Measurements from ENCODE around the gene CASP10.

CASP10 gene

DNA sequence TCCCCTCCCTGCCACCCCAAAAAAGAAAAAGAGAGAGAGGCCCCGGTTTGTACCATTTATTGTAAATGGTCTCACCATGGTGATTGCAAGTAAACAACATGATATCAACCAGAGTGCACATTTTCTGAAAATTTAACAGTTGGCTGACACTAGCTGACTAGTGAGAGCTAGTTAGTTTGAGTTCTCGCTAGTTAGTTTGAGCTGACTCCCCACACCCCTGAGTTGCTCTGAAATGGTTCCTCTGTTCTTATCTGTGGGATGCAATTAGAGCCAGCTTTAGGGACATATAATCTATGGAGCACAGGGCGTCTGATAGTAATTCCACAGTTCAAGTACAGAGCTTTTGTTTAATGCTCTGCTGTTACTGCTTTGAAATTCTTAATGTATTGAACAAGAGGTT lies 13.1 kb downstream of the CASP10 start:
- Mint-ChIP-seq H3K4me3 (no peak overlapping the region), H3K27me3 (ENCODE audit: low read depth) (no peaks in the 10 kb centered on the region), H3K27ac (peak overlapping the region in 2 of 3 experiments; percentile 23 to 25), H3K9me3 (no peaks in the 10 kb centered on the region), H3K36me3 (ENCODE audit: low read depth) (no peaks in the 10 kb centered on the region), H3K4me1 (no peaks in the 10 kb centered on the region)
- TF ChIP-seq CTCF (IDR thresholded peaks at IDR 0.05; ENCODE audit: unreplicated experiment in 3 of 3): no peak

GRCh38 chr2:201196803-201197202 lies 13.9 kb downstream of the CASP10 start:
- no peaks in the 10 kb centered on the region for H3K27me3 Mint-ChIP-seq (ENCODE audit: low read depth)
- no peak overlapping the region for H3K4me3 Mint-ChIP-seq
- no peak for TF ChIP-seq CTCF (IDR thresholded peaks at IDR 0.05; ENCODE audit: unreplicated experiment in 3 of 3)
- no peaks in the 10 kb centered on the region for H3K36me3 Mint-ChIP-seq (ENCODE audit: low read depth)
- H3K27ac Mint-ChIP-seq: no peak overlapping the region
- H3K4me1 Mint-ChIP-seq: no peaks in the 10 kb centered on the region
- H3K9me3 Mint-ChIP-seq: no peaks in the 10 kb centered on the region

- Mint-ChIP-seq H3K27me3 (ENCODE audit: low read depth) (no peaks in the 10 kb centered on the region), H3K4me3 (no peak overlapping the region), H3K36me3 (ENCODE audit: low read depth) (no peaks in the 10 kb centered on the region), H3K9me3 (no peaks in the 10 kb centered on the region), H3K4me1 (no peaks in the 10 kb centered on the region), H3K27ac (no peak overlapping the region)
- no peak for TF ChIP-seq CTCF (IDR thresholded peaks at IDR 0.05; ENCODE audit: unreplicated experiment in 3 of 3)
Observed at GRCh38 chr2:201197781-201198180, 14.8 kb downstream of the CASP10 start.

DNA sequence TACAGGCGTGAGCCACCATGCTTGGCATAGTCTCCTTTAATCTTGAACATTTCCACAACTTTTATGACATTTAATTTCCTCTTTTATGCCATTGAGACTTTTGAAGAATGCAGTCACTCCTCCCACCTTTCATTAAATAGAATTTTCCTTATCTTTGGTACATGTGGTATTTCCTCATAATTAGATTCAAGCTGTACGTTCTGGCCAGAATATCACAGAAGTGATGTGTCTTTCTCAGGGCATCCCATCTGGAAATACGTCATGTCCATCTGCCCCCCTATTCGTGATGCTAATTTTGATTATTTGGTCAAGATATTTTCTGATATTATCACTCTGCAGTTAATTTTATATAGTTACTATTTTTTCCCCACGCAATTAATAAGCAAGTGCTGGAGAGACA lies 16.9 kb downstream of the CASP10 start:
- Mint-ChIP-seq H3K27me3 (ENCODE audit: low read depth) (no peaks in the 10 kb centered on the region), H3K36me3 (ENCODE audit: low read depth) (no peaks in the 10 kb centered on the region), H3K4me3 (no peak overlapping the region), H3K9me3 (no peaks in the 10 kb centered on the region), H3K4me1 (peaks cover 8% of the 10 kb centered on the region), H3K27ac (peak overlapping the region in 2 of 3 experiments; percentile 9 to 71)
- TF ChIP-seq CTCF (IDR thresholded peaks at IDR 0.05; ENCODE audit: unreplicated experiment in 3 of 3): no peak

DNA sequence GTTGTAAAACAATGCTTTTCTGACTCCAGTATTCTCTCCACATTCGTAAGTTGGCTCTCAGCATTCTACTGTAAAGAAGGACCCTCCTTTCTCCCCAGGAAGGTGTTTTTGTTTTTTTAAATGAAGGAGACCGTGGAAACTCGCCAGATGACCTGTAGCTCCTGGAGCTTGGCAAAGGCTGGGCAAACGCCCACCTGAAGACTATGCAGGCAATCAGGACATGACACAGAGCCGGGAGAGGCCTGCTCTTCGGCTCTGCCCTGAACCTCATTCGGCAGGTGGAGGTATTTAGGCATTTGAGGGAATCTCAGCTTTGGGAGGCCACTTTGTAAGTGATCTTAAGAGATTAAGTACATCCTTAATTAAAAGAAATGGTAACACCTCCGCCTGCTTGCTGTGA lies 17.4 kb downstream of the CASP10 start:
- Mint-ChIP-seq H3K27ac (peak overlapping the region in 2 of 3 experiments; percentile 9 to 71), H3K4me3 (no peak overlapping the region), H3K27me3 (ENCODE audit: low read depth) (no peaks in the 10 kb centered on the region), H3K4me1 (peaks cover 8% of the 10 kb centered on the region), H3K36me3 (ENCODE audit: low read depth) (no peaks in the 10 kb centered on the region), H3K9me3 (no peaks in the 10 kb centered on the region)
- no peak for TF ChIP-seq CTCF (IDR thresholded peaks at IDR 0.05; ENCODE audit: unreplicated experiment in 3 of 3)

DNA sequence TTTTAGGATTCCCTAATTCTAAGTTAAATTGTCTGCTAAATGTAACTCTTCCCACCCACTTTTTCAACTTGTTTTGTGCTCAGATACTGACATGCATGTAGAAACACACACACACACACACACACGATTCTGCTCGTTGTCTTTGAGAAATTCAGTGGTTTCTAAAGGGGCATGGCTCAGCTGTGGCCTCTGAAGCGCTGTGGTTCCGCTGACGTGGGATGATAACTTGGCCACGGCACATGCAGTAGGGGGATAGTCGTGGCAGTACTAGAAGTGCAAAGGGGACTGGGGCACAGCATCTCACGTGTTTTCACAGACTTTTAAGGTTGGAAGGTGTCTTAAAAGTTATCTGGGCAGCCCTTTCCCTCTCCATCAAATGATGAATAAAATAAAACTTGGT lies 18.4 kb downstream of the CASP10 start:
- no peak overlapping the region for H3K27ac Mint-ChIP-seq
- no peak overlapping the region for H3K4me3 Mint-ChIP-seq
- TF ChIP-seq CTCF (IDR thresholded peaks at IDR 0.05; ENCODE audit: unreplicated experiment in 3 of 3): no peak
- H3K36me3 Mint-ChIP-seq (ENCODE audit: low read depth): no peaks in the 10 kb centered on the region
- no peaks in the 10 kb centered on the region for H3K27me3 Mint-ChIP-seq (ENCODE audit: low read depth)
- H3K4me1 Mint-ChIP-seq: peaks cover 8% of the 10 kb centered on the region
- no peaks in the 10 kb centered on the region for H3K9me3 Mint-ChIP-seq

Data from nephron (organoid).